ENCODE measurements around the gene CSNK1G1.

Gene CSNK1G1

GRCh38 chr15:64235552-64235951, 120.4 kb downstream of the CSNK1G1 start:
- Histone ChIP-seq H3K4me1 (no peaks in the 10 kb centered on the region), H3K36me3 (ENCODE audit: control insufficient read depth, insufficient read depth, low read length) (no peaks in the 10 kb centered on the region), H3K9me3 (ENCODE audit: control insufficient read depth, low read length) (no peaks in the 10 kb centered on the region), H3K27me3 (ENCODE audit: control insufficient read depth, insufficient read depth, low read length) (no peaks in the 10 kb centered on the region), H2AFZ (no peak overlapping the region), H3K27ac (no peak overlapping the region), H3K4me2 (ENCODE audit: low read length) (no peak overlapping the region), H3K79me2 (peaks cover 2% of the 10 kb centered on the region), H3K9ac (no peak overlapping the region), H3K4me3 (ENCODE audit: low read depth, low read length) (no peak overlapping the region)
- TF ChIP-seq CTCF (IDR thresholded peaks at IDR 0.05) = no peak

- TF ChIP-seq CTCF (IDR thresholded peaks at IDR 0.05) = no peak
- Histone ChIP-seq H3K79me2 (no peaks in the 10 kb centered on the region), H3K4me1 (no peaks in the 10 kb centered on the region), H3K27me3 (ENCODE audit: control insufficient read depth, insufficient read depth, low read length) (no peaks in the 10 kb centered on the region), H3K4me3 (ENCODE audit: low read depth, low read length) (no peak overlapping the region), H3K9me3 (ENCODE audit: control insufficient read depth, low read length) (no peaks in the 10 kb centered on the region), H3K27ac (no peak overlapping the region), H3K4me2 (ENCODE audit: low read length) (no peak overlapping the region), H3K9ac (no peak overlapping the region), H3K36me3 (ENCODE audit: control insufficient read depth, insufficient read depth, low read length) (no peaks in the 10 kb centered on the region), H2AFZ (no peak overlapping the region)
Measured at GRCh38 chr15:64233299-64233698, 122.7 kb downstream of the CSNK1G1 start.

GRCh38 chr15:64232400-64232799, 123.6 kb downstream of the CSNK1G1 start:
- Histone ChIP-seq H3K4me1 (no peaks in the 10 kb centered on the region), H3K79me2 (no peaks in the 10 kb centered on the region), H2AFZ (no peak overlapping the region), H3K27me3 (ENCODE audit: control insufficient read depth, insufficient read depth, low read length) (no peaks in the 10 kb centered on the region), H3K36me3 (ENCODE audit: control insufficient read depth, insufficient read depth, low read length) (no peaks in the 10 kb centered on the region), H3K9ac (no peak overlapping the region), H3K27ac (no peak overlapping the region), H3K4me2 (ENCODE audit: low read length) (no peak overlapping the region), H3K4me3 (ENCODE audit: low read depth, low read length) (no peak overlapping the region), H3K9me3 (ENCODE audit: control insufficient read depth, low read length) (no peaks in the 10 kb centered on the region)
- no peak for TF ChIP-seq CTCF (IDR thresholded peaks at IDR 0.05)

GRCh38 chr15:64229129-64229724, 126.7 kb downstream of the CSNK1G1 start:
- Histone ChIP-seq H3K27me3 (ENCODE audit: control insufficient read depth, insufficient read depth, low read length) (no peaks in the 10 kb centered on the region), H3K79me2 (peaks cover 5% of the 10 kb centered on the region), H3K4me1 (no peaks in the 10 kb centered on the region), H3K27ac (no peak overlapping the region), H3K36me3 (ENCODE audit: control insufficient read depth, insufficient read depth, low read length) (no peaks in the 10 kb centered on the region), H3K4me2 (ENCODE audit: low read length) (no peak overlapping the region), H3K4me3 (ENCODE audit: low read depth, low read length) (no peak overlapping the region), H2AFZ (no peak overlapping the region), H3K9me3 (ENCODE audit: control insufficient read depth, low read length) (no peaks in the 10 kb centered on the region), H3K9ac (no peak overlapping the region)
- TF ChIP-seq CTCF (IDR thresholded peaks at IDR 0.05) = no peak

GRCh38 chr15:64225804-64226203, 130.2 kb downstream of the CSNK1G1 start:
- Histone ChIP-seq H3K27ac (no peak overlapping the region), H3K9me3 (ENCODE audit: control insufficient read depth, low read length) (no peaks in the 10 kb centered on the region), H3K79me2 (peaks cover 5% of the 10 kb centered on the region), H3K4me3 (ENCODE audit: low read depth, low read length) (no peak overlapping the region), H3K36me3 (ENCODE audit: control insufficient read depth, insufficient read depth, low read length) (no peaks in the 10 kb centered on the region), H3K4me2 (ENCODE audit: low read length) (no peak overlapping the region), H3K27me3 (ENCODE audit: control insufficient read depth, insufficient read depth, low read length) (no peaks in the 10 kb centered on the region), H3K4me1 (no peaks in the 10 kb centered on the region), H3K9ac (no peak overlapping the region), H2AFZ (no peak overlapping the region)
- TF ChIP-seq CTCF (IDR thresholded peaks at IDR 0.05) = no peak
